A549 (cell line): ENCODE data around the gene PEAK3. TPM values are rescaled to one million over a fixed set of nuclear protein-coding genes. Genes with fewer than 3 reads are reported as not detected.

ENCODE experiments used
- ATAC-seq, 2 experiments: fragments of 200-7000 bp in 1 of 2; fragments of >200 bp in 1 of 2; cut with Nextera tagmentation in 1 of 2; cut with Tn5 transposase in 1 of 2; 3 replicates each; pipeline versions ENCODE4 v1.8.0 to v1.9.1; 2018 to 2020; ENCODE audit warnings: mild to moderate bottlenecking in 1 of 2, moderate library complexity in 1 of 2
- CTCF ChIA-PET: fragments of 300-600 bp; sonication (Branson Sonifier 250); formaldehyde crosslinking; extraction: SDS; loops from one replicate; lab custom pipeline; 2021; ENCODE audit warnings: antibody characterized with exemption, inconsistent platforms; lab: Yijun Ruan, JAX
- POLR2A ChIA-PET: fragments of 350-600 bp; formaldehyde crosslinking; extraction: SDS; loops from one replicate; lab custom pipeline; 2021; ENCODE audit warnings: antibody characterized with exemption, inconsistent platforms; lab: Yijun Ruan, JAX
- DNase-seq, 2 experiments: peaks; one replicate each; pipeline versions ENCODE4 v3.0.0 to v3.0.0-alpha.2; 2011 to 2016; ENCODE audit warnings: low read depth in 1 of 2, low spot score in 1 of 2
- FAIRE-seq: peaks from 2 replicates; lab custom pipeline; 2011; peaks lifted over from hg19 to GRCh38; lab: Jason Lieb, UNC
- H3K27ac ChIP-seq, 2 experiments: fragments of >200 bp; sonication (Bioruptor Twin); formaldehyde crosslinking; 3 replicates each; pipeline ENCODE4 v1.5.1; 2016 to 2017
- H3K4me1 ChIP-seq: fragments of >200 bp; sonication (Bioruptor Twin); formaldehyde crosslinking; 3 replicates; pipeline ENCODE4 v1.6.1; 2016
- H3K4me2 ChIP-seq: fragments of >200 bp; sonication (Bioruptor Twin); formaldehyde crosslinking; 3 replicates; pipeline ENCODE4 v1.6.1; 2016
- H3K4me3 ChIP-seq: fragments of >200 bp; sonication (Bioruptor Twin); formaldehyde crosslinking; 3 replicates; pipeline ENCODE4 v1.5.1; 2016
- H3K9me3 ChIP-seq: fragments of >200 bp; sonication (Bioruptor Twin); formaldehyde crosslinking; 3 replicates; pipeline ENCODE4 v1.6.1; 2016
- BHLHE40 ChIP-seq: IDR thresholded peaks from 2 replicates; pipeline ENCODE4 v1.6.1; 2012; ENCODE audit warnings: low read depth, low read length, inconsistent platforms
- CBX2 ChIP-seq: fragments of 200-600 bp; sonication (generic); IDR thresholded peaks from 2 replicates; pipeline ENCODE4 v1.6.1; 2016; ENCODE audit warnings: low read depth, mild to moderate bottlenecking, borderline replicate concordance
- CBX8 ChIP-seq: fragments of 200-600 bp; sonication (generic); IDR thresholded peaks from 2 replicates; pipeline ENCODE4 v1.6.1; 2016
- CEBPB ChIP-seq, 2 experiments: fragments of >200 bp in 1 of 2; sonication (Bioruptor Twin) in 1 of 2; formaldehyde crosslinking in 1 of 2; IDR thresholded peaks; 2 replicates each; pipeline ENCODE4 v1.6.1; 2012 to 2016
- CHD2 ChIP-seq: fragments of 150-350 bp; IDR thresholded peaks from 2 replicates; pipeline ENCODE4 v1.6.1; 2014; ENCODE audit warnings: low read length; ENCODE audit not compliant: partially characterized antibody
- EP300 ChIP-seq, 2 experiments: fragments of >200 bp; sonication (Bioruptor Twin); formaldehyde crosslinking; IDR thresholded peaks; 2 replicates in 1 of 2; 3 replicates in 1 of 2; pipeline ENCODE4 v1.6.1; 2016 to 2017
- ESRRA ChIP-seq: fragments of 150-350 bp; IDR thresholded peaks from 2 replicates; pipeline ENCODE4 v1.6.1; 2014; ENCODE audit warnings: mild to moderate bottlenecking, low read length, borderline replicate concordance
- FOXS1 ChIP-seq: fragments of 250-450 bp; sonication (Bioruptor Pico); IDR thresholded peaks from 2 replicates; pipeline ENCODE4 v1.5.0; 2020; ENCODE audit warnings: mild to moderate bottlenecking, moderate library complexity
- HEYL ChIP-seq: fragments of 250-450 bp; sonication (Bioruptor Pico); IDR thresholded peaks from 2 replicates; pipeline ENCODE4 v1.8.0; 2021; ENCODE audit warnings: mild to moderate bottlenecking, moderate library complexity
- HOXB13 ChIP-seq: fragments of 250-450 bp; sonication (Bioruptor Pico); IDR thresholded peaks from 2 replicates; pipeline ENCODE4 v1.5.0; 2020; ENCODE audit warnings: low read depth, mild to moderate bottlenecking, moderate library complexity
- KDM1A ChIP-seq: fragments of 200-600 bp; sonication (generic); IDR thresholded peaks from 2 replicates; pipeline ENCODE4 v1.6.1; 2016; ENCODE audit warnings: low read depth, mild to moderate bottlenecking
- MAZ ChIP-seq: fragments of 150-350 bp; IDR thresholded peaks from 2 replicates; pipeline ENCODE4 v1.6.1; 2014; ENCODE audit warnings: antibody characterized with exemption, low read depth, low read length, borderline replicate concordance
- MYC ChIP-seq: IDR thresholded peaks from 2 replicates; pipeline ENCODE4 v1.6.1; 2012; ENCODE audit warnings: mild to moderate bottlenecking, inconsistent platforms, low read length, improper control_type of control experiment, borderline replicate concordance
- NFE2L2 ChIP-seq: fragments of 150-350 bp; conservative IDR thresholded peaks from 2 replicates; pipeline ENCODE4 v1.6.1; 2014; ENCODE audit warnings: low read length
- NPAS2 ChIP-seq: fragments of 250-450 bp; sonication (Bioruptor Pico); IDR thresholded peaks from 2 replicates; pipeline ENCODE4 v1.8.0; 2022; ENCODE audit warnings: mild to moderate bottlenecking, moderate library complexity, borderline replicate concordance
- NR3C1 ChIP-seq: fragments of >200 bp; sonication (Bioruptor Twin); formaldehyde crosslinking; IDR thresholded peaks from 3 replicates; pipeline ENCODE4 v1.6.1; 2017
- POLR2A ChIP-seq: IDR thresholded peaks from 2 replicates; pipeline ENCODE4 v1.6.1; 2012; ENCODE audit warnings: mild to moderate bottlenecking, low read length
- POLR2AphosphoS2 ChIP-seq: conservative IDR thresholded peaks from 2 replicates; pipeline ENCODE4 v1.6.1; 2012; ENCODE audit warnings: low read length, improper control_type of control experiment, inconsistent platforms
- RNF2 ChIP-seq: fragments of 200-600 bp; sonication (generic); IDR thresholded peaks from 2 replicates; pipeline ENCODE4 v1.6.1; 2016; ENCODE audit warnings: low read depth, mild to moderate bottlenecking, antibody characterized with exemption, moderate library complexity, borderline replicate concordance
- TP53 ChIP-seq: fragments of 250-450 bp; sonication (Bioruptor Pico); IDR thresholded peaks from 2 replicates; pipeline ENCODE4 v1.5.0; 2021; ENCODE audit warnings: mild to moderate bottlenecking, moderate library complexity
- ZNF302 ChIP-seq: fragments of 250-450 bp; sonication (Bioruptor Pico); IDR thresholded peaks from 2 replicates; pipeline ENCODE4 v1.9.0; 2021; ENCODE audit warnings: inconsistent platforms, mild to moderate bottlenecking, moderate library complexity
- ZSCAN20 ChIP-seq: fragments of 250-450 bp; sonication (Bioruptor Pico); IDR thresholded peaks from 2 replicates; pipeline ENCODE4 v1.8.0; 2022; ENCODE audit warnings: mild to moderate bottlenecking, moderate library complexity
- WGBS: methylation state at CpG from one replicate; pipeline ENCODE4 v1.1.6; 2017; ENCODE audit errors: missing lambda C conversion rate; 5-methylcytosine and 5-hydroxymethylcytosine counted together
- polyA plus RNA-seq, 4 experiments: library from polyadenylated mRNA; depleted of rRNA in 3 of 4; stranded (reverse); fragments of >200 nt; fragmentation: RNase III in 1 of 4; extraction: RNeasy Plus Mini Kit Qiagen cat#74134 plus additional on column Dnase treatment in 1 of 4; gene quantifications; 2 replicates in 3 of 4; 3 replicates in 1 of 4; pipeline ENCODE4 v1.2.3, GENCODE V29; 2011 to 2017
- TF ChIP-seq, protein P1 (sequence below): fragments of >200 bp; sonication (Bioruptor Twin); formaldehyde crosslinking; IDR thresholded peaks from 3 replicates; pipeline ENCODE4 v1.6.1; 2016
- TF ChIP-seq, protein P2 (sequence below): IDR thresholded peaks from 2 replicates; pipeline ENCODE4 v1.6.1; 2012; ENCODE audit warnings: low read depth, borderline replicate concordance
- TF ChIP-seq, protein P3 (sequence below): IDR thresholded peaks from 2 replicates; pipeline ENCODE4 v1.6.1; 2012
- TF ChIP-seq, protein P4 (sequence below): fragments of 450-650 bp; IDR thresholded peaks from 2 replicates; pipeline ENCODE4 v1.6.1; 2014; ENCODE audit warnings: antibody characterized with exemption

The PEAK3 gene
- polyA plus RNA-seq, 2 of the 4 experiments (the other 2 are of a cell fraction), result not detected

DNA sequence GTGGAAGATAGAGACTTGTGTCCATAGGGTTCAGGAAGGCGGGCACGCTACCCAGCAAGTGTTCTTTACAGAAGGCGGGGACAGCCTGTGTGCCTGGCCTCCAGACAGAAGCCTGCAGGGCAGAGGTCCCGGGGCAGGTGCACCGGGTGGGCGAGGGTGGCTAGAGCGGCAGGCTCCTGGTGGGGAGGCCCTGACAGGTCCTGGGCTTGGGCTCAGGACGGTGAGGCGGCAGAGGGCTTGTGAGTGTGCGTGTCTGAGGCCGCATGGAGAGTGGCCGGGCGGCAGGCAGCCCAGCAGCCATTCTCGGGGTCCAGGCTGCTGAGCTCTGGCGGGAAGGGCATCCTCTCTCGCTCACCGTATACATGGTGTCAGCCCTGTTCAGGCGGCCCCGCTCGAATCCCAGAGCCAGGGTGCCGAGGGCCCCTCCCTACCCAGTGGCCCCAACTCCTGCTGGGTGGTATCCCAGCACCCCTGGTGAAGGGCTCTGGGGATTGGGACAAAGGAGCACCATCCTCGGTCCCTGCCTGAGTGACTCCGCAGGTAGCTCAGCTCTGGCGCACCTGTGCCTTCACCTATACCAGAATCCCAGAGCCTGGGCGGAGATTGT lies 35.9 kb downstream of the PEAK3 start:
- FAIRE-seq (no peak), DNase-seq (no peak), ATAC-seq (no peak)
- H3K4me2 ChIP-seq, result no peak overlapping the region
- no peak overlapping the region for H3K4me3 ChIP-seq
- ChIA-PET CTCF (interaction anchor here (1.0 to 1.4 kb wide), 2 partner anchors 13 to 16 kb away, joined by 3 to 4 read pairs; no protein-coding TSS in a partner anchor), POLR2A (interaction anchor here (1.4 kb wide), 1 partner anchor 9 kb away, joined by 5 read pairs; no protein-coding TSS in a partner anchor)
- 91% methylated on average over 12 of the region's 25 CpGs for WGBS
- TF ChIP-seq, protein P1, sequence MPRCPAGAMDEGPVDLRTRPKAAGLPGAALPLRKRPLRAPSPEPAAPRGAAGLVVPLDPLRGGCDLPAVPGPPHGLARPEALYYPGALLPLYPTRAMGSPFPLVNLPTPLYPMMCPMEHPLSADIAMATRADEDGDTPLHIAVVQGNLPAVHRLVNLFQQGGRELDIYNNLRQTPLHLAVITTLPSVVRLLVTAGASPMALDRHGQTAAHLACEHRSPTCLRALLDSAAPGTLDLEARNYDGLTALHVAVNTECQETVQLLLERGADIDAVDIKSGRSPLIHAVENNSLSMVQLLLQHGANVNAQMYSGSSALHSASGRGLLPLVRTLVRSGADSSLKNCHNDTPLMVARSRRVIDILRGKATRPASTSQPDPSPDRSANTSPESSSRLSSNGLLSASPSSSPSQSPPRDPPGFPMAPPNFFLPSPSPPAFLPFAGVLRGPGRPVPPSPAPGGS, result no peak
- no peak for TF ChIP-seq POLR2AphosphoS2
- no peak for TF ChIP-seq FOXS1 (CRISPR knock-in tag)
- no peak for TF ChIP-seq NR3C1
- no peak for TF ChIP-seq ZSCAN20 (CRISPR knock-in tag)
- no peak for TF ChIP-seq BHLHE40
- no peak for TF ChIP-seq TP53
- TF ChIP-seq KDM1A, result no peak
- TF ChIP-seq EP300 (IDR thresholded peaks at IDR 0.05), result no peak
- TF ChIP-seq NFE2L2, result no peak
- no peak for TF ChIP-seq POLR2A
- H3K4me1 ChIP-seq, result peaks cover 36% of the 10 kb centered on the region
- no peak overlapping the region for H3K27ac ChIP-seq
- no peaks in the 10 kb centered on the region for H3K9me3 ChIP-seq

DNA sequence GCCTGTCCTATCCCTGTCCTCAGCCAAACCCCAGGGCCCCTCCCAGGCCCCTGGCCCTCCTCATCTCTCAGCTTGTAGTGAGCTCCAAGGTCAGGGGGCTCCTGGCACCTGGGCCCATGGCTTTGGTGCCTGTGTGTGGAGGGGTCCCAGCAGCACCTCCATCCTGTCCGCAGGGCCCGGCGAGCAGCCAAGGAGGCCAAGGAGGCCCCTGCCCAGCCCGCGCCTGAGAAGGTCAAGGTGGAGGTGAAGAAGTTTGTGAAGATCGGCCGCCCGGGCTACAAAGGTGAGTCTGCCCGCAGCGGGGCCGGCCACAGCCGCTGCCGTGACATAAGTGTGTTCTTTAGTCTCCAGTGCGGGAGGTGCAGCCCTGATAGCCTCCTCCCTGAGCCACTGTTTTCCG lies 36.7 kb downstream of the PEAK3 start:
- WGBS, result 92% methylated on average over 11 of the region's 15 CpGs
- POLR2A ChIA-PET, result no interaction called here
- CTCF ChIA-PET, result interaction anchor here (0.6 to 1.4 kb wide), 3 partner anchors 14 to 98 kb away, joined by 3 to 4 read pairs (median 3); no protein-coding TSS in a partner anchor
- peaks cover 41% of the 10 kb centered on the region for H3K4me1 ChIP-seq
- FAIRE-seq (no peak), ATAC-seq (no peak), DNase-seq (no peak)
- H3K4me3 ChIP-seq, result no peak overlapping the region
- TF ChIP-seq HEYL (CRISPR knock-in tag) (no peak), MYC (no peak), FOXS1 (CRISPR knock-in tag) (no peak), ZNF302 (CRISPR knock-in tag) (no peak), MAZ (no peak), EP300 (IDR thresholded peaks at IDR 0.05) (no peak), POLR2A (no peak), ESRRA (no peak), CHD2 (no peak), CEBPB (IDR thresholded peaks at IDR 0.05) (no peak), NPAS2 (CRISPR knock-in tag) (no peak)
- no peak overlapping the region for H3K4me2 ChIP-seq
- H3K9me3 ChIP-seq, result no peaks in the 10 kb centered on the region
- no peak overlapping the region for H3K27ac ChIP-seq

DNA sequence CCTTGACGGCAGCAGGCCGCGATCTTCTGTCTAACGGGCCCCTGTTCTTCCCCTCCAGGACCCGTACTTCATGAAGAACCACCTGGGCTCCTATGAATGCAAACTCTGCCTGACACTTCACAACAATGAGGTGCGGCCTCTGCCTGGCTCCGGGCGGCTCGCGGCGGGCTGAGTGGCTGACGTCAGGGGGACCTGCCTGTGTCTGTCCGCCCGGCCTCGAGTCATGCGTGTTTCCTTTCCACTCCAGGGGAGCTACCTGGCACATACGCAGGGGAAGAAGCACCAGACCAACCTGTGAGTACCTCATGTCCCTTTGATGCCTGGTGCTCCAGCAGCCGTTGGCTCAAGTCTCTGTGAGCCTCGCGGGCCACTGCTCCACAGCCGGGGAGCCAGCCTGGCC lies 37.5 kb downstream of the PEAK3 start:
- DNase-seq, result no peak
- POLR2A ChIA-PET, result no interaction called here
- H3K4me3 ChIP-seq, result no peak overlapping the region
- 96% methylated on average over 18 of the region's 21 CpGs for WGBS
- no peak overlapping the region for H3K27ac ChIP-seq
- TF ChIP-seq, protein P2, sequence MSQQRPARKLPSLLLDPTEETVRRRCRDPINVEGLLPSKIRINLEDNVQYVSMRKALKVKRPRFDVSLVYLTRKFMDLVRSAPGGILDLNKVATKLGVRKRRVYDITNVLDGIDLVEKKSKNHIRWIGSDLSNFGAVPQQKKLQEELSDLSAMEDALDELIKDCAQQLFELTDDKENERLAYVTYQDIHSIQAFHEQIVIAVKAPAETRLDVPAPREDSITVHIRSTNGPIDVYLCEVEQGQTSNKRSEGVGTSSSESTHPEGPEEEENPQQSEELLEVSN, result no peak
- TF ChIP-seq, protein P3, sequence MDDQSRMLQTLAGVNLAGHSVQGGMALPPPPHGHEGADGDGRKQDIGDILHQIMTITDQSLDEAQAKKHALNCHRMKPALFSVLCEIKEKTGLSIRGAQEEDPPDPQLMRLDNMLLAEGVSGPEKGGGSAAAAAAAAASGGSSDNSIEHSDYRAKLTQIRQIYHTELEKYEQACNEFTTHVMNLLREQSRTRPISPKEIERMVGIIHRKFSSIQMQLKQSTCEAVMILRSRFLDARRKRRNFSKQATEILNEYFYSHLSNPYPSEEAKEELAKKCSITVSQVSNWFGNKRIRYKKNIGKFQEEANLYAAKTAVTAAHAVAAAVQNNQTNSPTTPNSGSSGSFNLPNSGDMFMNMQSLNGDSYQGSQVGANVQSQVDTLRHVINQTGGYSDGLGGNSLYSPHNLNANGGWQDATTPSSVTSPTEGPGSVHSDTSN, result no peak
- TF ChIP-seq NPAS2 (CRISPR knock-in tag), result no peak
- TF ChIP-seq, protein P4, sequence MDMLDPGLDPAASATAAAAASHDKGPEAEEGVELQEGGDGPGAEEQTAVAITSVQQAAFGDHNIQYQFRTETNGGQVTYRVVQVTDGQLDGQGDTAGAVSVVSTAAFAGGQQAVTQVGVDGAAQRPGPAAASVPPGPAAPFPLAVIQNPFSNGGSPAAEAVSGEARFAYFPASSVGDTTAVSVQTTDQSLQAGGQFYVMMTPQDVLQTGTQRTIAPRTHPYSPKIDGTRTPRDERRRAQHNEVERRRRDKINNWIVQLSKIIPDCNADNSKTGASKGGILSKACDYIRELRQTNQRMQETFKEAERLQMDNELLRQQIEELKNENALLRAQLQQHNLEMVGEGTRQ, result no peak
- no peak for TF ChIP-seq CHD2
- no peak for TF ChIP-seq HEYL (CRISPR knock-in tag)
- no peak for TF ChIP-seq FOXS1 (CRISPR knock-in tag)
- no peak for TF ChIP-seq CBX8
- no peak for TF ChIP-seq TP53
- no peak for TF ChIP-seq CEBPB (IDR thresholded peaks at IDR 0.05)
- no peak for TF ChIP-seq HOXB13 (CRISPR knock-in tag)
- TF ChIP-seq RNF2, result no peak
- TF ChIP-seq CBX2, result no peak
- no peak for TF ChIP-seq NR3C1
- TF ChIP-seq NFE2L2, result no peak
- TF ChIP-seq MAZ, result no peak
- no peak overlapping the region for H3K4me2 ChIP-seq
- peaks cover 47% of the 10 kb centered on the region for H3K4me1 ChIP-seq
- no peak for ATAC-seq
- CTCF ChIA-PET, result interaction anchor here (0.6 kb wide), 1 partner anchor 665 kb away, joined by 3 read pairs; no protein-coding TSS in a partner anchor
- H3K9me3 ChIP-seq, result no peaks in the 10 kb centered on the region
- FAIRE-seq, result no peak
